Transverse colon (tissue), 4 donors: ENCODE measurements around the gene CFAP20DC. TPM values are rescaled to one million over a fixed set of nuclear protein-coding genes. Genes with fewer than 3 reads are reported as not detected.

Source experiments
- DNase-seq: peaks from one replicate; pipeline ENCODE4 v3.0.0-alpha.2; 2019
- H3K27ac ChIP-seq, 4 donors: fragments of 200-600 bp; sonication (generic); 2 replicates each; pipeline ENCODE4 v1.5.1; 2016 to 2018; ENCODE audit warnings: inconsistent platforms in 4 of 4
- H3K27me3 ChIP-seq: fragments of 200-600 bp; sonication (generic); 2 replicates; pipeline ENCODE4 v1.5.1; 2017; ENCODE audit warnings: inconsistent platforms
- H3K36me3 ChIP-seq, 4 donors: fragments of 200-600 bp; sonication (generic); 2 replicates each; pipeline ENCODE4 v1.5.1; 2017 to 2019; ENCODE audit warnings: inconsistent platforms in 4 of 4
- H3K4me1 ChIP-seq, 4 donors: fragments of 200-600 bp; sonication (generic); 2 replicates each; pipeline ENCODE4 v1.5.1; 2017 to 2020; ENCODE audit warnings: inconsistent platforms in 4 of 4
- H3K4me3 ChIP-seq, 4 donors: fragments of 200-600 bp; sonication (generic); 1 replicate in 1 of 4; 2 replicates in 3 of 4; pipeline versions ENCODE4 v1.5.1 to v1.6.1; 2017 to 2019; ENCODE audit warnings: inconsistent platforms in 4 of 4
- H3K9me3 ChIP-seq, 2 donors: fragments of 200-600 bp; sonication (generic); 2 replicates each; pipeline ENCODE4 v1.5.1; 2017 to 2019; ENCODE audit warnings: inconsistent platforms in 2 of 2
- EP300 ChIP-seq: sonication (generic); formaldehyde crosslinking; IDR thresholded peaks from one replicate; pipeline ENCODE4 v1.6.1; 2017; ENCODE audit warnings: antibody characterized with exemption, low read depth
- POLR2A ChIP-seq: fragments of 450-650 bp; IDR thresholded peaks from one replicate; pipeline ENCODE4 v1.6.1; 2016; ENCODE audit warnings: antibody characterized with exemption, mild to moderate bottlenecking, moderate library complexity
- POLR2AphosphoS5 ChIP-seq, 3 donors: sonication (generic); formaldehyde crosslinking; IDR thresholded peaks; one replicate each; pipeline ENCODE4 v1.6.1; 2016; ENCODE audit warnings: antibody characterized with exemption in 3 of 3
- WGBS, 2 donors: methylation state at CpG; one replicate each; pipeline ENCODE4 v1.1.5; 2018; ENCODE audit warnings: low coverage in 1 of 2; 5-methylcytosine and 5-hydroxymethylcytosine counted together
- in situ Hi-C, 4 donors: fragments of 200-750 bp; cut with MboI; loops; one replicate each; pipeline versions ENCODE4 v1.15.0 to v1.15.1; 2017; ENCODE audit warnings: low sequenced_read_pairs in 3 of 4, low pct_ligation_motif_present in 1 of 4, low pct_unique_long_range_greater_than_20kb in 1 of 4
- intact Hi-C: fragments of 100-400 bp; cut with DNase I; formaldehyde crosslinking; loops from one replicate; pipeline ENCODE4 v1.15.1; 2023; ENCODE audit warnings: low total_unique reads
- total RNA-seq, 4 donors: library from RNA; depleted of rRNA; stranded (reverse); fragments of >200 nt; gene quantifications; one replicate each; pipeline ENCODE4 v1.1.0, GENCODE V29; 2016
- TF ChIP-seq, protein P1 (sequence below), 5 experiments: fragments of 200-600 bp in 3 of 5; fragments of 450-650 bp in 2 of 5; sonication (generic) in 3 of 5; IDR thresholded peaks; 1 replicate in 2 of 5; 2 replicates in 3 of 5; pipeline ENCODE4 v1.5.1; 2016 to 2017; ENCODE audit warnings: antibody characterized with exemption in 5 of 5, inconsistent platforms in 3 of 5, mild to moderate bottlenecking in 2 of 5, moderate library complexity in 1 of 5

The CFAP20DC gene
- total RNA-seq, 4 donors from 2014 or later = 0.20 to 0.82 TPM; not detected in 2

GRCh38 chr3:58798312-58798711, 251.5 kb downstream of the CFAP20DC start:
- Histone ChIP-seq H3K4me3 (no peak overlapping the region), H3K9me3 (no peaks in the 10 kb centered on the region), H3K4me1 (peaks cover 0 to 2% (median 0%) of the 10 kb centered on the region in 4 donors), H3K27ac (no peak overlapping the region), H3K36me3 (no peaks in the 10 kb centered on the region), H3K27me3 (no peaks in the 10 kb centered on the region)
- TF ChIP-seq, protein P1, sequence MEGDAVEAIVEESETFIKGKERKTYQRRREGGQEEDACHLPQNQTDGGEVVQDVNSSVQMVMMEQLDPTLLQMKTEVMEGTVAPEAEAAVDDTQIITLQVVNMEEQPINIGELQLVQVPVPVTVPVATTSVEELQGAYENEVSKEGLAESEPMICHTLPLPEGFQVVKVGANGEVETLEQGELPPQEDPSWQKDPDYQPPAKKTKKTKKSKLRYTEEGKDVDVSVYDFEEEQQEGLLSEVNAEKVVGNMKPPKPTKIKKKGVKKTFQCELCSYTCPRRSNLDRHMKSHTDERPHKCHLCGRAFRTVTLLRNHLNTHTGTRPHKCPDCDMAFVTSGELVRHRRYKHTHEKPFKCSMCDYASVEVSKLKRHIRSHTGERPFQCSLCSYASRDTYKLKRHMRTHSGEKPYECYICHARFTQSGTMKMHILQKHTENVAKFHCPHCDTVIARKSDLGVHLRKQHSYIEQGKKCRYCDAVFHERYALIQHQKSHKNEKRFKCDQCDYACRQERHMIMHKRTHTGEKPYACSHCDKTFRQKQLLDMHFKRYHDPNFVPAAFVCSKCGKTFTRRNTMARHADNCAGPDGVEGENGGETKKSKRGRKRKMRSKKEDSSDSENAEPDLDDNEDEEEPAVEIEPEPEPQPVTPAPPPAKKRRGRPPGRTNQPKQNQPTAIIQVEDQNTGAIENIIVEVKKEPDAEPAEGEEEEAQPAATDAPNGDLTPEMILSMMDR (IDR thresholded peaks at IDR 0.05) = no peak
- TF ChIP-seq POLR2A = no peak
- no peak for TF ChIP-seq EP300
- TF ChIP-seq POLR2AphosphoS5 (IDR thresholded peaks at IDR 0.05) = no peak
- 69 to 88% methylated on average over 2 of the region's 2 CpGs for WGBS, 2 donors
- intact Hi-C loops = no loop called here
- in situ Hi-C loops = no loop called here
- no peak for DNase-seq

DNA sequence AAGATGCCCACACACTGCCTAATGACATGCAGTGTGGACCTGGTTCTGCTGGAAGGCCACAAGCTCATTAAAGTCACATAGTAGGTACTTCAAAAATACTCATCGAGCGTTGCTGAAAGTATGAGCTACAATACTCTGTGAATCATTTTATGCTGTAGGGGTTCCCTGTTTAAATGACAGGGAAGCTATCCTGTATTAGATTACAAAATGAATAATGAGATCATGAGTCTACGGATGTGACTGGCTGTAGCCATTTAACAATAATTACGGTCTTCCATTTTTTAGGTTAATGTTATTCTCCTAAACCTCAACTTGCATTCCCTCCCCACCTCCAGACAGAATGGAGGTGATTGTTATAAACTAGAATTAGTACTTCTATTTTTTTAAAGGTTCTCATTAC, 255.1 kb downstream of the CFAP20DC start:
- in situ Hi-C loops = no loop called here
- WGBS, 2 donors = 89 to 95% methylated on average over 3 to 4 of the region's 4 CpGs
- Histone ChIP-seq H3K4me1 (peaks cover 0 to 5% (median under 1%) of the 10 kb centered on the region in 4 donors), H3K27ac (no peak overlapping the region), H3K27me3 (no peaks in the 10 kb centered on the region), H3K9me3 (no peaks in the 10 kb centered on the region), H3K4me3 (no peak overlapping the region), H3K36me3 (no peaks in the 10 kb centered on the region)
- TF ChIP-seq POLR2A (no peak), EP300 (no peak), POLR2AphosphoS5 (IDR thresholded peaks at IDR 0.05) (no peak)
- TF ChIP-seq, protein P1 (IDR thresholded peaks at IDR 0.05) = no peak
- intact Hi-C loops = no loop called here
- no peak for DNase-seq

- Histone ChIP-seq H3K27ac (no peak overlapping the region), H3K4me1 (peaks cover 0 to 5% (median 0%) of the 10 kb centered on the region in 4 donors), H3K27me3 (no peaks in the 10 kb centered on the region), H3K36me3 (no peaks in the 10 kb centered on the region), H3K4me3 (no peak overlapping the region), H3K9me3 (no peaks in the 10 kb centered on the region)
- intact Hi-C loops (no loop called here), in situ Hi-C loops (no loop called here)
- 37 to 53% methylated on average over 3 of the region's 3 CpGs for WGBS, 2 donors
- TF ChIP-seq POLR2AphosphoS5 (IDR thresholded peaks at IDR 0.05) (no peak), POLR2A (no peak), EP300 (no peak)
- TF ChIP-seq, protein P1 (IDR thresholded peaks at IDR 0.05) = no peak
- no peak for DNase-seq
Observed at GRCh38 chr3:58793938-58794337, 255.9 kb downstream of the CFAP20DC start.

GRCh38 chr3:58792921-58793451, 256.8 kb downstream of the CFAP20DC start:
- TF ChIP-seq POLR2AphosphoS5 (IDR thresholded peaks at IDR 0.05) (no peak), EP300 (no peak), POLR2A (no peak)
- TF ChIP-seq, protein P1 (IDR thresholded peaks at IDR 0.05) = no peak
- peaks cover 0 to 5% (median 0%) of the 10 kb centered on the region in 4 donors for H3K4me1 ChIP-seq
- no peak for DNase-seq
- no peaks in the 10 kb centered on the region for H3K27me3 ChIP-seq
- 32 to 62% methylated on average over 2 of the region's 2 CpGs for WGBS, 2 donors
- intact Hi-C loops = no loop called here
- in situ Hi-C loops = no loop called here
- H3K4me3 ChIP-seq = no peak overlapping the region
- no peaks in the 10 kb centered on the region for H3K36me3 ChIP-seq
- H3K9me3 ChIP-seq = no peaks in the 10 kb centered on the region
- H3K27ac ChIP-seq = no peak overlapping the region
